NCI-H1048 (cell line): ENCODE measurements around the gene GUCY1A2.
"Not testable (repeated sequence)": the region's sequence is repeated elsewhere in the genome, so short reads cannot be mapped to it uniquely, and the experiment has no call there.

Source experiments
- DNase-seq: peaks from one replicate; lab custom pipeline; 2025; lab: John Stamatoyannopoulos, UW

GUCY1A2 gene

GRCh38 chr11:106840146-106840545 lies 178.1 kb downstream of the GUCY1A2 start:
- DNase-seq = no peak

GRCh38 chr11:106834567-106834966 lies 183.7 kb downstream of the GUCY1A2 start:
- no peak for DNase-seq

- DNase-seq = no peak
These were observed 189.3 kb downstream of the GUCY1A2 start for GRCh38 chr11:106828976-106829375.

- no peak for DNase-seq
These were observed 189.7 kb downstream of the GUCY1A2 start for GRCh38 chr11:106828576-106828975.

GRCh38 chr11:106827687-106828086 lies 190.6 kb downstream of the GUCY1A2 start:
- DNase-seq = no peak

- not testable (repeated sequence) for DNase-seq
These were observed 191.7 kb downstream of the GUCY1A2 start for GRCh38 chr11:106826558-106826957.

GRCh38 chr11:106821826-106822225 lies 196.4 kb downstream of the GUCY1A2 start:
- DNase-seq = no peak

GRCh38 chr11:106821291-106821690 lies 197.0 kb downstream of the GUCY1A2 start:
- no peak for DNase-seq

GRCh38 chr11:106818443-106818842 lies 199.8 kb downstream of the GUCY1A2 start:
- no peak for DNase-seq

- DNase-seq = no peak
These were observed 203.1 kb downstream of the GUCY1A2 start for GRCh38 chr11:106815209-106815608.

- DNase-seq = no peak
These were observed 204.5 kb downstream of the GUCY1A2 start for GRCh38 chr11:106813806-106814205.

- no peak for DNase-seq
These were observed 224.2 kb downstream of the GUCY1A2 start for GRCh38 chr11:106794058-106794457.

- no peak for DNase-seq
These were observed 228.9 kb downstream of the GUCY1A2 start for GRCh38 chr11:106789406-106789805.

- no peak for DNase-seq
These were observed 230.8 kb downstream of the GUCY1A2 start for GRCh38 chr11:106787454-106787853.

- DNase-seq = no peak
These were observed 232.2 kb downstream of the GUCY1A2 start for GRCh38 chr11:106785913-106786650.

- DNase-seq = not testable (repeated sequence)
These were observed 241.0 kb downstream of the GUCY1A2 start for GRCh38 chr11:106777302-106777701.

GRCh38 chr11:106770489-106771085 lies 247.7 kb downstream of the GUCY1A2 start:
- no peak for DNase-seq

- DNase-seq = no peak
These were observed 252.6 kb downstream of the GUCY1A2 start for GRCh38 chr11:106765469-106766258.

GRCh38 chr11:106763501-106763900 lies 254.8 kb downstream of the GUCY1A2 start:
- DNase-seq = no peak

- DNase-seq = no peak
These were observed 256.5 kb downstream of the GUCY1A2 start for GRCh38 chr11:106761745-106762144.

- no peak for DNase-seq
These were observed 257.0 kb downstream of the GUCY1A2 start for GRCh38 chr11:106761240-106761639.

- DNase-seq = no peak
These were observed 270.2 kb downstream of the GUCY1A2 start for GRCh38 chr11:106748059-106748458.

- no peak for DNase-seq
These were observed 272.3 kb downstream of the GUCY1A2 start for GRCh38 chr11:106745941-106746340.
